DMS153 (cell line): ENCODE measurements around the gene NFILZ.
A peak's percentile ranks its signal among the peaks of the same experiment; 100 is the strongest.

Experiments used
- DNase-seq: peaks from one replicate; lab custom pipeline; 2025; lab: John Stamatoyannopoulos, UW

The NFILZ gene, protein sequence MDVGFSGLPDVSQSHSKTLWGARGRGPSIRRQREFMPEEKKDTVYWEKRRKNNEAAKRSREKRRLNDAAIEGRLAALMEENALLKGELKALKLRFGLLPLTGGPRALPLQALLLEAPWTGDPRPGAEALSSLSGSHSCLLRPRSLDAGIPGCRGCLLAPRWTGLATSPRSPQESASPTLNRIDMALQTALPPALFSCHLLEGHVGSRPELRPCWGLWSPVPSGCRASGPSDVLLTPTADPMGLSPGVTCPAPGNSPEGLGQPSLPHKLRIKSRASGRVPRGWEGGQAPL

GRCh38 chr19:8629996-8630683, at the start of gene NFILZ:
NFILZ (plus strand) TSS chr19:8630633; CDS start chr19:8676766, 46,133 bp downstream.
- no peak for DNase-seq

GRCh38 chr19:8580710-8581281, 49.6 kb upstream of the NFILZ start:
- DNase-seq = peak; percentile 49

DNA sequence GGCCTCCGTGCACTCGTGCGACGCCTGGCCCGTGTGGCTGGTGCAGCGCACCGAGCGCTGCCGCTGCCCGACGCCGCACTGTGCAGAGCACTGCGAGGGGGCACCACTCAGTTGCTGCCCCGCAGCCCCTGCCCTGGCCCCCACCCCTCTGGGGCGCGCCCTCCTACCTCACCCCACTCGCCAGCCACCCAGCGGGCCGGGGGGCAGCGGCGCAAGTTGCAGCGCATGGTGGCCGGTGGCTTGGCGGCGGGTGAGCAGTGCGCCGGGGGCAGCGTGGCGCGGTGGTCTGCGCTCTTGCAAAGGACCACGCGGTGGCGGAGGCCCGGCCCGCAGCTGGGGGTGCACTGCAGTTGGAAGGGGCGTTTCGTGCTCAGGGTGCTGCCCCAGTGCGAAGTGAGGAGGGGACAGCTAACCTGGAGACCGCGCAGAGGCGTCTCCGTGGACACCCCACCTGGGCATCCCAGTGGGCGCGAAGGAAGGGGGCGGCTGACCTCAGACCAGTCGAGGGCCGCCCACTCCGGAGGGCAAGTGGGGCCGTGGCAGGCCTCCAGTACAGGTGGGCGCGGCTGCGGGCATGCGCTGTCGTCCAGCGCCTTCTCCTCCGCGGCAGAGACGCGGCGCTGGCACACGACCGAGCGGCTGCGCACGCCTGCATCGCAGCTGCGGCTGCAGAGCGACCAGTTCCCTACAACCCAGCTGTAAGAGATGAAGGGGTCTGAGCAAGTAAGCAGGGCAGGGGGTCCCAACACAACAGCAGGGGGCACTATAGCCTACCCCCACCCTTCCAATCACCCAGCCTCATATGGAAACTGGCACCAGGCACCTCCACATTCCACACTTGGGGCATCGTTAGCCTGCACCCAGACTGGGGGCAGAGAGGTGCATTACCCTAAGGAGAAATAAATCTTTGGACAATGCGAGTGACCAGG, 45.2 kb upstream of the NFILZ start:
- no peak for DNase-seq

- no peak for DNase-seq
Observed at GRCh38 chr19:8585894-8586750, 44.3 kb upstream of the NFILZ start.

DNA sequence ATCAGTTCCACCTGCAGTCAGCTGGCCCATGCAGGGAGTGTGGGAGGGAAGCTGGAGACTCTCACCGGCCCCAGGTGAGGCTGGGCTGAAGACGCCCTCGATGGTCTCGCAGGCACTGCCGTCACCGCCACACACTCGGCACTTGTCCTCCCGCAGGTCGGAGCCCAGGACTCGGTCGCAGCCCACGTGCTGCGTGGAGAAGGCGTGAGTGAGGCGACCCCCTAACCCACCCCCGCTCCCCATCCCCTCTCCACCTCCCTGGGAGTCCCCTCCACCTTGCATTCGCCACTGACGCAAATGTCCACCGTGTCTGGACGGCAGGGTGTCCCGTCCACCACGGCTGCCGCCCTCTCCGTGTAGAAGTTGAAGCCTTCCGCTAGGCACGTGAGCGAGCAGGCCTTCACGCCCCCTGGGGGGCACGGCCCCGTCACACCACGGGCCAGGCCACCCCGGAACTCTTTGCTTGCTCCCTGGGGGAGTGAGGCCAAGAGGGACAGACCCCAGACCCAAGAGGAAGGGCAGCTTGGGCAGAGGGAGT, 41.2 kb upstream of the NFILZ start:
- no peak for DNase-seq

GRCh38 chr19:8592231-8593009, 38.0 kb upstream of the NFILZ start:
- DNase-seq = no peak

DNA sequence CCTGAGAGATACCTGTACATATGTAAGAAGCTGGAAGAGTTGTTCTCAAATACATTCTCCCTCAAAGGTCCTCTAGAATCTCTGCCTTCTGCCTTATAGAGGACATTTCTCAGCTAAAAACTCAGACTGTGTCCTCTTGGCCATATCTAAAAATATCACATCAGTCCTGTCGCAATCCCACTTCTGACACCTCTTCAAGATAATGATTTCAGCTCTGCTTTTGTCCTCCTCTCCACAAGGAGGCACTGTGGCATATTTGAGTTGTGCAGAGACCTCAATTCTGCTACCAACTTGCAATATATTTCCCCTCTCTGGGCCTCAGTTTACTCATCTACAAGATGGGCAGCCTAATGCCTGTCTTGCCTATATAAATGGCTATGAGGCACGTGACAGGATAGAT, 36.5 kb upstream of the NFILZ start:
- DNase-seq = no peak

GRCh38 chr19:8595651-8596050, 34.8 kb upstream of the NFILZ start:
- no peak for DNase-seq

GRCh38 chr19:8596168-8596567, 34.3 kb upstream of the NFILZ start:
- DNase-seq = no peak

DNA sequence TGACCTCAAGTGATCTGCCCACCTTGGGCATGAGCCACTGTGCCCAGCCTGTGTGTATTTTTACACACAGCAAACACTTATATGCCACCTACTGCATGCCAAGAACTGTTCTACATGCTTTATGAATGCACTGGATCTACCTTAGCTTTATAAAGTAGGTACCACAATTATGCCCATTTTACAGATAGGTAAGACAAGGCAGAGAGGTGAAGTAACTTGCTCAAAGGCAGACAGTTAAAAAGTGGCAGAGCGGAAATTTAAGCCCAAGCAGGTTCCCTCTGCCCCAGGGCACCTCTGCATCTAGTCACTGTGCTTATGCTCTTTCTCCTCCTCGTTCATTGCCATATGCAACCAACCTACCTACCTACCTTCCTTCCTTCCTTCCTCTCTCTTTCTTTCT, 30.4 kb upstream of the NFILZ start:
- no peak for DNase-seq

DNA sequence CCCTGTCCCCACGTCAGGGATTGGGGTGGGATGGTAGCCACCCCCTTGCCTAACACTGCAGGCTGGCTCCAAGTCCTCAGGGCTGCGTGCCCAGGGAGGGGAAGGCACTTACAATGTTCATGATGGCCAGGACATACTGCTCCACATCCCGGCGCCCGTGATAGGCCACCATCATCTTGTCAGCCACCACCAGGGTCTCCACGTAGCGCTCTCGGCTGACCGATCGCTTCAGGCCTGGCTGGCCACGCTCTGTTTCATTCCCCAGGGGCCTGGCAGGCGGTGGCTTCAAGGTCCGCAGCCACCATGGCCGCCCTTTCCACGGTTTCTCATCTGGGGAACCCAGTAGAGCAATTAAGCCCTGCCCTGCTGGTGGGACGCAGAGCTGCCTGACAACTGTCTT, 29.6 kb upstream of the NFILZ start:
- DNase-seq = no peak

DNA sequence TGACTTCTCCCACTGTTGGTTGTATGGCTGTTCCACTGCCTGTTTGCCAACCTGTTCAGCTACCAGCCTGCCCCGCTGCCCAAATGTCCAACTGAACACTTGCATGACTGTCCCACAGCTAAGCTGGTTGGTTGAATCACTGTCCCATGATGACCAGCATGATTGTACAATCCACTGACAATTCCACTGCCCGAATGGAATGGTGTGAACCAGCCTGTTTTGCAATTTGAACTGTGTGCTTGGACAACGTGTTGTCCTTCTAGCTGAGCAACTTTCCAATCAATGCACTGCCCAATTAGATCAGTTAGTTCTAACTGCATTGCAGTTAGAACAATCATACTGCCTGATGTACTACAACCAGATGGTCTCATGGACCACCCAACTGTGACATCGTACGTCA, 28.6 kb upstream of the NFILZ start:
- DNase-seq = no peak

DNA sequence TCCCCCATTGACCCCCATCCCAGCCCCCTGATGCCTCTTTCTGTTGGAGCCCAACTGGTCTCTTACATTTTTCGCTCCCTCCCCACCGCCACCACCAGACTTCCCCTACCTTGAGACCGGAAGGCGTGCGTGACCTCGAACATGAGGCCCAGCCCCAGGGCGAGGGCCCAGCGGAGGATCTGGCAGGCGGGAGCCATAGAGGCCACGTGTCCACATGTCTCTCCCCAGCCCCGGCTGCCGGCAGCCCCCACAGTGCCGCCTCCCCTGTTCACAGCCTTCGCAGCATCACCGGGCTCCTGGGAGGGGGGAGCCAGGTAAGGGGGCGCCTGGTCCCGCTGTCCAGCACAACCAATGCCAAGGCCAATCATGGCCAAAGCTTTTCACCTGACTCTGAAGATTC, 24.9 kb upstream of the NFILZ start:
- no peak for DNase-seq

DNA sequence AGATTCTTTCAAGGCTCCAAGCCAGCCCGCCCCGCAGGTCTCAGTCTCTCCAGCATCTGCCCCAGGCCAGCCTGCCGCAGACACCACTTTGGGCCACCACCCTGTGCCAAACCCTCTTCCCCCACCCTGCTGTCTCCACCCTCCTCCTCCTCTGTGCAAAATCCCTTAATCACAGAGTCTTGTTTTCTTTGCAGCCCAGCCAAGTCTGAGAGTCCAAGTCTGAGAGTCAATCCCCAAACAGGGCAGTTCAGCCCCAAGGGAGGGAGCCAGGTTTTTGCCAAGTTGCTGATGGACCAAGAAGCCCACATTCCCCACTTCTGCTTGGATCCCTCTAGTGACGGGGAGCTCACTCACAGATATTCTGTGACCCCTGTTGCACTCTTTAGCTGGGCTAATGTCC, 23.0 kb upstream of the NFILZ start:
- DNase-seq = no peak

GRCh38 chr19:8608941-8609278, 21.5 kb upstream of the NFILZ start:
- no peak for DNase-seq

DNA sequence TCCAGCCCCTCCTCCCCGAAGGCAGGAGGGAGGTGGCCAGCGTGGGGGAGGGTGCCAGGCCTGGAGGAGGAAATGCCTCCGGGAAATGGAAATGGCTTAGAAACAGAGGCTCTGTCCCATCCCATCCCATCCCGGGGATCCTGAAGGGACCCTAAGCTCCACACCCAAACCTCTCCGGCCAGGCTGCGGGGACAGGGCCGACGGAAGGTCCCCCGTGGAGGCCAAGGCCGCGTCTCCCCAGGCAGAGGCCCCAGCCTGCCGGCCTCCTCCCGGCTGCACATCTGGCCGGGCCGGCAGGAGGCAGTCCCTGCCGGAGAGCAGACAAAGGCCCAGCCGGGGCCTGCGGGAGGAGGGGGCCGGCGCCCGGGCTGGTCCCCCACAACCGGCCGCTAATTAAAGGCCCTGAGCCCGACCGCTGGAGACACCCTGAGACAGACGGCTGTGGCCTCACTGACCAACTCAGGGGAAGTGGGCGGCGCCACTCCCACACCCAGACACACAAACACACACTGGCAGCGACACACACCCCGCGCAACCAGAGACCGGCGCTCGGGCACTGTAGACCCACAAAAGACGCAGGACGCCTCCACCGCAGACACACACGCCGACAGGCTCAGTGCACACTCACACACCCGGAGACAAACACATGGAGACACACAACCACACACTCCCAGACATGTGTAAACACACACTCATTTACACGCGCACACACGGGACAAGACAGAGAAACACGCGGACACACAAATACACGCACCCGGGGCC, 21.0 kb upstream of the NFILZ start:
- DNase-seq = no peak

- DNase-seq = no peak
Observed at GRCh38 chr19:8610041-8610935, 20.1 kb upstream of the NFILZ start, which contains the start of gene ADAMTS10. ADAMTS10 (minus strand) TSS chr19:8610715; CDS start chr19:8605710, 5,005 bp downstream.

DNA sequence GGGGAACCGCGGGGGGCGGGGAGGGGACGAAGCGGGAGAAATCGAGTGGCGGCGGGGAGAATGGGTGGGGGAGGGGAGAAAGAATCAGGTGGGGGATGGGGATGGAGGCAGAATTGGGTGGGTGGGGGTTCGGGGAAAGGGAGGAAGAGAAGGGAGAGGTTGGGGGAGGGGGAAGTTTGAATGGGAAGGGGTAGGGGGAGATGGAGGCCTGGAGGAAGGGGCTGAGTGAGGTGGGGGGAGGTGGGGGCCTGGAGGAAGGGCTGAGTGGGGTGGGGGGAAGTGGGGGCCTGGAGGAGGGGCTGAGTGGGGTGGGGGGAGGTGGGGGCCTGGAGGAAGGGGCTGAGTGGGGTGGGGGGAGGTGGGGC, 19.5 kb upstream of the NFILZ start:
- no peak for DNase-seq
